Mesenteric fat pad (tissue), 1 donor: ENCODE measurements around the gene FAM89B. TPM values are rescaled to one million over a fixed set of nuclear protein-coding genes. Genes with fewer than 3 reads are reported as not detected.
"Not testable (repeated sequence)": the region's sequence is repeated elsewhere in the genome, so short reads cannot be mapped to it uniquely, and the experiment has no call there.

ENCODE experiments used
- DNase-seq: peaks from one replicate; pipeline ENCODE4 v3.0.0-alpha.2; 2020; ENCODE audit warnings: low spot score
- long read RNA-seq: library from polyadenylated mRNA; unstranded; transcript quantifications from one replicate; pipeline ENCODE4 v2.0.0, GENCODE V29; 2020
- total RNA-seq: library from RNA; stranded (reverse); fragmentation: NEBNext Ultra II Directional; extraction: Animal tissue kit (Norgen Biotek cat#: 25700); gene quantifications from one replicate; pipeline ENCODE4 v1.2.1, GENCODE V29; 2021
- donor health status: DM: yes; HTN: yes; CAD: no.

FAM89B gene
- total RNA-seq = 37.4 TPM
- long read RNA-seq, partial matches to known transcripts = 0 of 6 reads
- long read RNA-seq, other reads (novel, unspliced or antisense) = 5 of 6 reads

- peak; percentile 96 for DNase-seq
These were observed at the start of gene FAM89B for GRCh38 chr11:65572356-65573051. Gene FAM89B (plus strand): TSS chr11:65572538. CDS start chr11:65572670, 132 bp downstream.

- DNase-seq = not testable (repeated sequence)
These were observed 49.4 kb upstream of the FAM89B start for GRCh38 chr11:65522718-65523630.

- peak; percentile 76 for DNase-seq
These were observed 48.7 kb upstream of the FAM89B start for GRCh38 chr11:65523631-65523968.

GRCh38 chr11:65524014-65524740, 48.2 kb upstream of the FAM89B start:
- peak; percentile 89 for DNase-seq

- DNase-seq = peak; percentile 95
These were observed 47.4 kb upstream of the FAM89B start, which contains the start of gene SCYL1 for GRCh38 chr11:65524741-65525545. Gene SCYL1 (plus strand): TSS chr11:65525083. CDS start chr11:65525154, 71 bp downstream.

GRCh38 chr11:65525546-65526480, 46.5 kb upstream of the FAM89B start:
- no peak for DNase-seq

GRCh38 chr11:65526744-65527143, 45.6 kb upstream of the FAM89B start:
- DNase-seq = no peak

GRCh38 chr11:65528819-65529350, 43.5 kb upstream of the FAM89B start:
- no peak for DNase-seq

GRCh38 chr11:65529475-65530156, 42.7 kb upstream of the FAM89B start:
- DNase-seq = no peak

- DNase-seq = no peak
These were observed 42.2 kb upstream of the FAM89B start for GRCh38 chr11:65530157-65530496.

GRCh38 chr11:65532388-65533064, 39.8 kb upstream of the FAM89B start:
- no peak for DNase-seq

- no peak for DNase-seq
These were observed 37.2 kb upstream of the FAM89B start for GRCh38 chr11:65535102-65535501.

- no peak for DNase-seq
These were observed 35.7 kb upstream of the FAM89B start for GRCh38 chr11:65536412-65537295.

GRCh38 chr11:65537296-65537597, 35.1 kb upstream of the FAM89B start:
- no peak for DNase-seq

- no peak for DNase-seq
These were observed 34.6 kb upstream of the FAM89B start for GRCh38 chr11:65537620-65538231.

- DNase-seq = no peak
These were observed 34.0 kb upstream of the FAM89B start for GRCh38 chr11:65538232-65538914.
